ENCODE data around the gene PTCH2. TPM values are rescaled to one million over a fixed set of nuclear protein-coding genes. Genes with fewer than 3 reads are reported as not detected.

PTCH2 gene
- total and polyA plus RNA-seq, 10 donors, result 0.56 to 1.6 (median 1.2) TPM

- TF ChIP-seq POLR2A (IDR thresholded peaks at IDR 0.05) (no peak), CTCF (IDR thresholded peaks at IDR 0.05 in 8 of 11, conservative IDR thresholded peaks at IDR 0.05 in 3 of 11) (no peak), POLR2AphosphoS5 (IDR thresholded peaks at IDR 0.05) (no peak)
- Histone ChIP-seq H3K9me3 (no peaks in the 10 kb centered on the region), H3K27ac (no peak overlapping the region), H3K36me3 (peaks cover 0 to 45% (median 16%) of the 10 kb centered on the region in 6 donors), H3K4me1 (peaks cover 0 to 9% (median 5%) of the 10 kb centered on the region in 6 donors), H3K4me3 (no peak overlapping the region), H3K27me3 (replicated peaks in 1 of 7) (no peaks in the 10 kb centered on the region)
- intact Hi-C loops (cut with DNase I; ENCODE audit: low total_unique reads), result no loop called here
- DNase-seq, result no peak
- WGBS, 5 donors, result 81 to 95% (median 85%) methylated on average over 7 of the region's 7 CpGs
Measured at GRCh38 chr1:44855742-44856141, 12.7 kb upstream of the PTCH2 start.

- H3K36me3 ChIP-seq, result peaks cover 0 to 53% (median 17%) of the 10 kb centered on the region in 6 donors
- DNase-seq, result no peak
- H3K27ac ChIP-seq, result no peak overlapping the region
- intact Hi-C loops (cut with DNase I; ENCODE audit: low total_unique reads), result no loop called here
- H3K4me3 ChIP-seq, result no peak overlapping the region
- TF ChIP-seq CTCF (IDR thresholded peaks at IDR 0.05 in 8 of 11, conservative IDR thresholded peaks at IDR 0.05 in 3 of 11), result no peak
- TF ChIP-seq POLR2A (IDR thresholded peaks at IDR 0.05), result no peak
- no peak for TF ChIP-seq POLR2AphosphoS5 (IDR thresholded peaks at IDR 0.05)
- H3K27me3 ChIP-seq (replicated peaks in 1 of 7), result no peaks in the 10 kb centered on the region
- peaks cover 0 to 1% (median 0%) of the 10 kb centered on the region in 6 donors for H3K4me1 ChIP-seq
- 55 to 79% (median 72%) methylated on average over 1 of the region's 1 CpG for WGBS, 5 donors
- no peaks in the 10 kb centered on the region for H3K9me3 ChIP-seq
Measured at GRCh38 chr1:44854970-44855369, 11.9 kb upstream of the PTCH2 start.

- H3K36me3 ChIP-seq, result peaks cover 0 to 58% (median 17%) of the 10 kb centered on the region in 6 donors
- TF ChIP-seq POLR2AphosphoS5 (IDR thresholded peaks at IDR 0.05) (no peak), POLR2A (IDR thresholded peaks at IDR 0.05) (no peak), CTCF (IDR thresholded peaks at IDR 0.05 in 8 of 11, conservative IDR thresholded peaks at IDR 0.05 in 3 of 11) (no peak)
Measured at GRCh38 chr1:44853201-44853600, 10.1 kb upstream of the PTCH2 start.

GRCh38 chr1:44851308-44851707, 8.3 kb upstream of the PTCH2 start:
- Histone ChIP-seq H3K9me3 (no peaks in the 10 kb centered on the region), H3K36me3 (peaks cover 0 to 39% (median 5%) of the 10 kb centered on the region in 6 donors), H3K4me3 (no peak overlapping the region), H3K4me1 (no peaks in the 10 kb centered on the region), H3K27me3 (replicated peaks in 1 of 7) (no peaks in the 10 kb centered on the region), H3K27ac (no peak overlapping the region)
- TF ChIP-seq POLR2AphosphoS5 (IDR thresholded peaks at IDR 0.05) (no peak), CTCF (IDR thresholded peaks at IDR 0.05 in 8 of 11, conservative IDR thresholded peaks at IDR 0.05 in 3 of 11) (no peak), POLR2A (IDR thresholded peaks at IDR 0.05) (no peak)
- no peak for DNase-seq
- intact Hi-C loops (cut with DNase I; ENCODE audit: low total_unique reads), result no loop called here
- WGBS, 5 donors, result 91 to 100% (median 96%) methylated on average over 1 of the region's 1 CpG

More at GRCh38 chr1:44853201-44853600, 10.1 kb upstream of the PTCH2 start:
- Histone ChIP-seq H3K4me3 (no peak overlapping the region), H3K27ac (no peak overlapping the region), H3K4me1 (no peaks in the 10 kb centered on the region), H3K9me3 (no peaks in the 10 kb centered on the region), H3K27me3 (replicated peaks in 1 of 7) (no peaks in the 10 kb centered on the region)
- no peak for DNase-seq
- WGBS, 5 donors, result 94 to 97% (median 96%) methylated on average over 6 of the region's 6 CpGs
- intact Hi-C loops (cut with DNase I; ENCODE audit: low total_unique reads), result no loop called here
